ENCODE data around the gene CD300H. TPM values are rescaled to one million over a fixed set of nuclear protein-coding genes. Genes with fewer than 3 reads are reported as not detected.
"Not testable (repeated sequence)": the region's sequence is repeated elsewhere in the genome, so short reads cannot be mapped to it uniquely, and the experiment has no call there.

The CD300H gene
- total RNA-seq, 1 donor from 2014 or later: not detected

DNA sequence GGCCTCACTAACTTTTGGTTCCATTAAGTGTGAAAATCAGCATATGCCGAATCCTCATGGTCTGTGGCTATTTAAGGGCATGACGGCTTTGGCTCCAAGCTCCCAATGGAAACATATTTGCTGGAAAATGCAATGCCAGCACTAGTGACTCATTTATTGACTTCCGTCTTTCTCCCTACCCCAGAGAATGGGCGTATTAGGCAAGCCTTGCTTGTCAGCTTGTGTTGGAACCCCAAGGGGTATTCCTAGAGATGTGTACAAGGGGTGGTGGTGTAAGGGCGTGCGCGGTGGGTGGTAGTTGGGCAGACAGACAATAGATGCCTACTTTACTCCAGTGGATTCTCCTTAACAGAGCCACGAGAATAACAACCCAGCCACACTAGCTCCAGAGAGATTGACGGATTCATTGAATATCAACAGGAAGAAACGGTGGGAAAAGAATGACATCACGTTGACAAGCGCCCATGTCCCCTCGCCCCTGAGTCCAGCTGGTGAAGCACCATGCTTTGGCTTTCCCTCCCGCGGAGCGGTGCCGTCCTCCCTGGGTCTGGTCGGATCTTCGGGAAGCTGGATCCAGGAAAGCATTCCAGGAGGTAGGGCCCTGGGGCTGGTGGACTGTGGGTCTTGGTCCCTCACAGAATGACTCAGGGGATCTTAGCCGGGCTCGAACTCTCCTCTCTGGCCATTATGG lies 46.4 kb downstream of the CD300H start:
- ATAC-seq (peak; percentile 72), DNase-seq (ENCODE audit: missing footprints) (no peak)
- intact Hi-C loops (cut with DNase I): no loop called here

DNA sequence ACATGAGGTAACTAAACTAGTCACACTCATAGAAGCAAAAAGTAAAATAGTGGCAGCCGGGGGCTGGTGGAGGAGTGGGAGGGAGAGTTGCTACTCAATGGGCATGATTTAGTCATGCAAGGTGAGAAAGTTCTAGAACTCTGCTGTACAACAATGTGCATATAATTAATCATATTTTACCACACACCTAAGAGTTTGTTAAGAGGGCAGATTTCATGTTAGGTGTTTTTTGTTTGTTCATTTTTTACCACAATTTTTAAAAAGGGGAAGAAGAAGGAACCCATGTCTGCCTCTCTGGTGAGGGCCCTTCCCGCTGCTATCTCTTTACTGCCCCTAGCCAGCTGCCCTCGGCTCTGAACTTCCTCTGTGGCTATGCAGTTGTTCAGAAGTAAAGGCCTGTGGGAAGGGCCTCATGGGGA lies 47.3 kb downstream of the CD300H start:
- DNase-seq (ENCODE audit: missing footprints): peak; percentile 79
- peak; percentile 66 for ATAC-seq
- intact Hi-C loops (cut with DNase I): no loop called here

DNA sequence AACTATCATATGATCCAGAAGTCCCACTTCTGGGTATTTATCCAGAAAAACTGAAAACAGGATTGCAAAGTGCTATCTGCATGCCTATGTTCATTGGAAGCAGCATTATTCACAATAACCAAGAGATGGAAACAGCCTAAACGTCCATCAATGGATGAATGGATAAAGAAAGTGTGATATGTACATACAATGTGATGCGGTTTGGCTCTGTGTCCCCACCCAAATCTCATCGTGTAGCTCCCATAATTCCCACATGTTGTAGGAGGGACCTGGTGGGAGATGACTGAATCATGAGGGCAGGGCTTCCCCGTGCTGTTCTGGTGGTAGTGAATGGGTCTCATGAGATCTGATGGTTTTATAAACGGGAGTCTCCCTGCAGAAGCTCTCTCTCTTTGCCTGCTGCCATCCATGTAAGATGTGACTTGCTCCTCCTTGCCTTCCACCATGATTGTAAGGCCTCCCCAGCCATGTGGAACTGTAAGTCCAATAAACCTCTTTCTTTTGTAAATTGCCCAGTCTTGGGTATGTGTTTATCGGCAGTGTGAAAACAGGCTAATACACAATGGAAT lies 48.8 kb downstream of the CD300H start:
- intact Hi-C loops (cut with DNase I); ATAC-seq; DNase-seq (ENCODE audit: missing footprints): not testable (repeated sequence)

DNA sequence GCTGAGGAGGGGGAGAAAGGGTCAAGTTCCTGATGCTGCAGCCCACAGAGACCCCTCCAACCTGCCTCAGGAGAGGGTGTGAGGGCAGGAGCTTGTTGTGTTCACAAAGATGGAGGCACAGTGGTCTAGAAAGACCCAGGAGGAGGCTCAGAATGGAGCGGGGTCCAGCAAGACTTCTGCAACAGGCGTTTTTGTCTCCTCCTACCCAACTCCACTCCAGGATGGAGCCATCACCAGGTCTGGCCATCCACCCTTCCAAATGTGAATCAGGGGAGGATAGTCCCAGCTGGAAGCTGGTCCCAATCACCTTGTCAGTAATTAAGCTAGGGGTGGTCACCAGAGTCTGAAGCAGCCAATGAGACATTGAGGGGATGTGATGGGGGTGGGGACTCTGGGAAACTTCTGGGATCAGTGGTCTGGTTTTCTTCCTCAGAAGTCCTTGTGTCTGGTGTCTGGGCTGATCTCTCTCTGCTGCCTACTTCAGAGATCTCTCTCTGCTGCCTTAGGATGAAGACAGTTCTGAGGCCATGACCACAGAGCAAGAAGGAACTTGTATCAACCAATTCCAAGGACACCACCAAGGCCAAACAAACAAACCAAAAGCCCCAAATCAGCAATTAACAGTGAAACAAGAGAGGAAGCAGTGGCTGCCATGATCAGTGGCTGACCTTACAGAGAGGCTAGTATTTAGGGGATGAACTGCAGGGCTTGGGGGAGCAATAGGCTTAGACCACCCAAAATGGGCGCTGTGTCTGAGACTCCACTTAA lies 50.6 kb downstream of the CD300H start:
- DNase-seq (ENCODE audit: missing footprints): no peak
- ATAC-seq: no peak
- intact Hi-C loops (cut with DNase I): no loop called here

DNA sequence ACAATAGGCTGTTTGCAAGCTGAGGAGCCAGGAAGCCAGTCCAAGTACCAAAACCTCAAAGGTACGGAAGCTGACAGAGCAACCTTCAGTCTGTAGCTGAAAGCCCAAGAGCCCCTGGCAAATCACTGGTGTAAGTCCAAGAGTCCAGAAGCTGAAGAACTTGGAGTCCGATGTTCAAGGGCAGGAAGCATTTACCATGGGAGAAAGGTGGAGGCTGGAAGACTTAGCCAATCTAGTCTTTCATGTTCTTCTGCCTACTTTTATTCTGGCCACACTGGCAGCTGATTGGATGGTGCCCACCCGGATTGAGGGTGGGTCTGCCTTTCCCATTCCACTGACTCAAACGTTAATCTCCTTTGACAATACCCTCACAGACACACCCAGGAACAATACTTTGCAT lies 51.4 kb downstream of the CD300H start:
- DNase-seq (ENCODE audit: missing footprints) (no peak), ATAC-seq (no peak)
- intact Hi-C loops (cut with DNase I): no loop called here

DNA sequence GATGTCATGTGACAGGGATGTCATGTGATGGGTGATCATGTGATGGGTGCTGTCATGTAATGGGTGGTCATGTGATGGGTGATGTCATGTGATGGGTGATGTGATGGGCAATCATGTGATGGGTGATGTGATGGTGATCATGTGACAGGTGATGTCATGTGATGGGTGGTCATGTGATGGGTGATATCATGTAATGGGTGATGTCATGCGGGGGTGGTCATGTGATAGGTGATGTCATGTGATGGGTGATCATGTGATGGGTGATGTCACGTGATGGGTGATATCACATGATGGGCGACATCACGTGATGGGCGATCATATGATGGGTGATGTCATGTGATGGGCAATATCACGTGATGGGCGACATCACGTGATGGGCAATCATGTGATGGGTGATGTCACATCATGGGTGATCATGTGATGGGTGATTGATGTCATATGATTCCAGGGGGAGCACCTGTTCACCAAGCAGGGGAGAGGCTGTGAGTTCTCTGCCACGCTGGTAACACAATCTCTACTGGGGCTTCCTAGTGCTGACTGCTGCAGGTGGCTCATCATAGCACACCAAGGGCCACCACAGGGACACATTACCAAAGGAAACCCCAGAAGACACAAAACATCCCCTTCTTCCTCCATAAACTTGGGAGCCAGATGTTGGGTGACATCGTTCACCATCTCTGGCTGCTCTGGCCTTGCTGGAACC lies 52.5 kb downstream of the CD300H start:
- DNase-seq (ENCODE audit: missing footprints): no peak
- intact Hi-C loops (cut with DNase I): no loop called here
- no peak for ATAC-seq

DNA sequence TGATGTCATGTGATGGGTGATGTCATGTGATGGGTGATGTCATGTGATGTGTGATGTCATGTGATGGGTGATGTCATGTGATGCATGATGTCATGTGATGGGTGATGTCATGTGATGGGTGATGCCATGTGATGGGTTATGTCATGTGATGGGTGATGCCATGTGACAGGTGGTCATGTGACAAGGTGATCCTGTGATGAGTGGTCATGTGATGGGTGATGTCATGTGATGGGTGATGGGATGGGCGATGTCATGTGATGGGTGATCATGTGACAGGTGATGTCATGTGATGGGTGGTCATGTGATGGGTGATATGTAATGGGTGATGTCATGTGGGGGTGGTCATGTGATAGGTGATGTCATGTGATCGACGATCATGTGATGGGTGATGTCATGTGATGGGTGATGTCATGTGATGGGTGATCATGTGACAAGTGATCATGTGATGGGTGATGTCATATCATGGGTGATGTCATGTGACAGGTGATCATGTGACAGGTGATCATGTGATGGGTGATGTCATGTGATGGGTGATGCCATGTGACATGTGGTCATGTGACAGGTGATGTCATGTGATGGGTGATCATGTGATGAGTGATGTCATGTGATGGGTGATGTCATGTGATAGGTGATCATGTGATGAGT lies 53.2 kb downstream of the CD300H start:
- no peak for DNase-seq (ENCODE audit: missing footprints)
- ATAC-seq: no peak
- intact Hi-C loops (cut with DNase I): no loop called here

DNA sequence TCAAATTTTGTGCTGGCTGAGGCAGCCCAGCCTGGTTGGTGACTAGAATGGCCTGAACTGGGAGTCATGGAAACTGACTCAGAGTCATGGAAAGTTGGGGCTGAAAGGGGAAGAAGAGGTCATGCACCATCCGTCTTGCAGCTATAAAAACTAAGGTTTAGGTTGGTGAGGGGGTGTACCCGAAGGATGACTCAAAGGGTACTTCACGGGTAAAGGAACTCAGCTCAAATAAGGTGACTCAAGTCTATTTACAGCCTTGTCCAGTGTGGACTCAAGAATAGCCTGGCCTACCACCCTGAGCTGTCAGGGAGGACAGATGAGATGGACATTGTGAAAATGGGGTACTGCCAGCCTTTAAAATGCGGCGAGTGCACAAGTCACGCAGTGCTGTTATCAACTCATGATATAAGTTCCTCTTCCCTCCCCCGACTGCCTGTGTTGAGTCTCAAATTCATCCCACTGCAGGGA lies 54.7 kb downstream of the CD300H start:
- intact Hi-C loops (cut with DNase I): no loop called here
- DNase-seq (ENCODE audit: missing footprints) (no peak), ATAC-seq (peak; percentile 39)

DNA sequence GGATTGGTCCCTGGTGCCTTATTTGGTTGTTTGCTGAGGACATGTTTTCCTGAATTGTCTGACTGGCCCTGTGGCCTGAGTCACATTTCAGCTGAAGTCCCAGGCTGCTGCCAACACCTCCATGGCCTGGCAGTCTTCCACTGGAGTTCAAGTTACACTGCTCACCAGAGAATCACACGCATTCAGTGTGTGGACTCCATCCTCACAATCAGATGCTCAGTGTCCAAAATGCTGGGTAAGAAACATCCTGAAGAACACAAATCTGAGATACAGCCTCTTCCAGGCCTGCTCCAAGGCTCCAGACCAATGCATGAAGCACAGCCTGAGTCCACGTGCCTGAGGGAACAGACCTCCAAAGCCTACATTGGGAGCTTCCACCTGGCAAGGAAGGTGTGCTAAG lies 55.3 kb downstream of the CD300H start:
- ATAC-seq (peak; percentile 67), DNase-seq (ENCODE audit: missing footprints) (no peak)
- intact Hi-C loops (cut with DNase I): no loop called here

Other genes starting within 250 kb of the CD300H start
- gene KIF19, start 241.3 kb downstream of the CD300H start, total RNA-seq: 0.16 TPM
- gene BTBD17, start 205.6 kb downstream of the CD300H start, total RNA-seq: not detected
- gene GPR142, start 200.0 kb downstream of the CD300H start, total RNA-seq: not detected
- gene GPRC5C, start 135.4 kb downstream of the CD300H start, total RNA-seq: 37.2 TPM
- 2.4 TPM for gene CD300A, start 100.9 kb downstream of the CD300H start, total RNA-seq
- gene CD300LB, start 36.0 kb downstream of the CD300H start, total RNA-seq: 0.19 TPM
- gene CD300C, start 21.4 kb downstream of the CD300H start, total RNA-seq: 1.2 TPM
- gene CD300LD, start 24.8 kb upstream of the CD300H start, total RNA-seq: not detected
- gene CD300E, start 56.2 kb upstream of the CD300H start, total RNA-seq: 0.46 TPM
- 0.35 TPM for gene CD300LF, start 145.4 kb upstream of the CD300H start, total RNA-seq
- 2.6 TPM for gene RAB37, start 169.7 kb upstream of the CD300H start, total RNA-seq
- 15.9 TPM for gene NHERF1, start 181.1 kb upstream of the CD300H start, total RNA-seq
- 19.4 TPM for gene NAT9, start 208.8 kb upstream of the CD300H start, total RNA-seq

Data from Right ventricle myocardium inferior (tissue), 1 donor.